ENCODE measurements around the gene SORBS2.

DNA sequence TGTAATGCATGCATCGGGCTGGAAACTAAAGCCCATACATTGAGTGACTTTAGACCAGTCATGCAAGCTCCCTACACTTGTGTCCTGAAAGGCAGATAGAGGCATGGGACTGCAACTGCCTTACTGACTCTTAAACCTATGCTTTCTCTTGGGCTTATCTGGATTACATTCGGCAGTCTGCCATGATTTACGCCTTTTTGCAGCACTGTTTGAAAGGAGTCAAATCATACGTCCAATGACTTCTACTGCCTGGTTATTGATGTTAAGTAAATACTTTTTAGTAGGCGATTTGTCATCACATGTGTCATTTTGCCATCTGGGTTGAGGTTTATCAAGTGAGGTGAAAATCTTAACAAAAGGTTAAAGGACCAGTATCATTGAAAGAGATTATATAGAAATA, 31.5 kb downstream of the SORBS2 start:
- TF ChIP-seq, protein P1, sequence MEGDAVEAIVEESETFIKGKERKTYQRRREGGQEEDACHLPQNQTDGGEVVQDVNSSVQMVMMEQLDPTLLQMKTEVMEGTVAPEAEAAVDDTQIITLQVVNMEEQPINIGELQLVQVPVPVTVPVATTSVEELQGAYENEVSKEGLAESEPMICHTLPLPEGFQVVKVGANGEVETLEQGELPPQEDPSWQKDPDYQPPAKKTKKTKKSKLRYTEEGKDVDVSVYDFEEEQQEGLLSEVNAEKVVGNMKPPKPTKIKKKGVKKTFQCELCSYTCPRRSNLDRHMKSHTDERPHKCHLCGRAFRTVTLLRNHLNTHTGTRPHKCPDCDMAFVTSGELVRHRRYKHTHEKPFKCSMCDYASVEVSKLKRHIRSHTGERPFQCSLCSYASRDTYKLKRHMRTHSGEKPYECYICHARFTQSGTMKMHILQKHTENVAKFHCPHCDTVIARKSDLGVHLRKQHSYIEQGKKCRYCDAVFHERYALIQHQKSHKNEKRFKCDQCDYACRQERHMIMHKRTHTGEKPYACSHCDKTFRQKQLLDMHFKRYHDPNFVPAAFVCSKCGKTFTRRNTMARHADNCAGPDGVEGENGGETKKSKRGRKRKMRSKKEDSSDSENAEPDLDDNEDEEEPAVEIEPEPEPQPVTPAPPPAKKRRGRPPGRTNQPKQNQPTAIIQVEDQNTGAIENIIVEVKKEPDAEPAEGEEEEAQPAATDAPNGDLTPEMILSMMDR (IDR thresholded peaks at IDR 0.05), result no peak
- no peak for TF ChIP-seq ZFX (IDR thresholded peaks at IDR 0.05; ENCODE audit: borderline replicate concordance)
